Nephron (organoid): ENCODE data around the gene USP32.
"Not testable (repeated sequence)": the region's sequence is repeated elsewhere in the genome, so short reads cannot be mapped to it uniquely, and the experiment has no call there.

Experiments used
- H3K27ac Mint-ChIP-seq, 3 experiments: 2 replicates each; pipeline ENCODE4 v1.8.0; 2020; ENCODE audit warnings: mixed read lengths in 3 of 3, mild to moderate bottlenecking in 2 of 3, moderate library complexity in 1 of 3
- H3K27me3 Mint-ChIP-seq: 2 replicates; pipeline ENCODE4 v1.8.0; 2021; ENCODE audit warnings: low read depth, mild to moderate bottlenecking, moderate library complexity, mixed read lengths
- H3K36me3 Mint-ChIP-seq: 2 replicates; pipeline ENCODE4 v1.8.0; 2020; ENCODE audit warnings: low read depth, mixed read lengths
- H3K4me1 Mint-ChIP-seq: 2 replicates; pipeline ENCODE4 v1.8.0; 2020; ENCODE audit warnings: mixed read lengths
- H3K4me3 Mint-ChIP-seq, 3 experiments: 2 replicates each; pipeline ENCODE4 v1.8.0; 2020; ENCODE audit warnings: mild to moderate bottlenecking in 3 of 3, mixed read lengths in 3 of 3, moderate library complexity in 2 of 3
- H3K9me3 Mint-ChIP-seq: 2 replicates; pipeline ENCODE4 v1.8.0; 2020; ENCODE audit warnings: mixed read lengths
- TF ChIP-seq, protein P1 (sequence below), 3 experiments: fragments of 200-600 bp; sonication (generic); IDR thresholded peaks; one replicate each; pipeline ENCODE4 v1.5.0; 2021; ENCODE audit warnings: antibody characterized with exemption in 3 of 3; ENCODE audit not compliant: unreplicated experiment in 3 of 3

USP32 gene, protein sequence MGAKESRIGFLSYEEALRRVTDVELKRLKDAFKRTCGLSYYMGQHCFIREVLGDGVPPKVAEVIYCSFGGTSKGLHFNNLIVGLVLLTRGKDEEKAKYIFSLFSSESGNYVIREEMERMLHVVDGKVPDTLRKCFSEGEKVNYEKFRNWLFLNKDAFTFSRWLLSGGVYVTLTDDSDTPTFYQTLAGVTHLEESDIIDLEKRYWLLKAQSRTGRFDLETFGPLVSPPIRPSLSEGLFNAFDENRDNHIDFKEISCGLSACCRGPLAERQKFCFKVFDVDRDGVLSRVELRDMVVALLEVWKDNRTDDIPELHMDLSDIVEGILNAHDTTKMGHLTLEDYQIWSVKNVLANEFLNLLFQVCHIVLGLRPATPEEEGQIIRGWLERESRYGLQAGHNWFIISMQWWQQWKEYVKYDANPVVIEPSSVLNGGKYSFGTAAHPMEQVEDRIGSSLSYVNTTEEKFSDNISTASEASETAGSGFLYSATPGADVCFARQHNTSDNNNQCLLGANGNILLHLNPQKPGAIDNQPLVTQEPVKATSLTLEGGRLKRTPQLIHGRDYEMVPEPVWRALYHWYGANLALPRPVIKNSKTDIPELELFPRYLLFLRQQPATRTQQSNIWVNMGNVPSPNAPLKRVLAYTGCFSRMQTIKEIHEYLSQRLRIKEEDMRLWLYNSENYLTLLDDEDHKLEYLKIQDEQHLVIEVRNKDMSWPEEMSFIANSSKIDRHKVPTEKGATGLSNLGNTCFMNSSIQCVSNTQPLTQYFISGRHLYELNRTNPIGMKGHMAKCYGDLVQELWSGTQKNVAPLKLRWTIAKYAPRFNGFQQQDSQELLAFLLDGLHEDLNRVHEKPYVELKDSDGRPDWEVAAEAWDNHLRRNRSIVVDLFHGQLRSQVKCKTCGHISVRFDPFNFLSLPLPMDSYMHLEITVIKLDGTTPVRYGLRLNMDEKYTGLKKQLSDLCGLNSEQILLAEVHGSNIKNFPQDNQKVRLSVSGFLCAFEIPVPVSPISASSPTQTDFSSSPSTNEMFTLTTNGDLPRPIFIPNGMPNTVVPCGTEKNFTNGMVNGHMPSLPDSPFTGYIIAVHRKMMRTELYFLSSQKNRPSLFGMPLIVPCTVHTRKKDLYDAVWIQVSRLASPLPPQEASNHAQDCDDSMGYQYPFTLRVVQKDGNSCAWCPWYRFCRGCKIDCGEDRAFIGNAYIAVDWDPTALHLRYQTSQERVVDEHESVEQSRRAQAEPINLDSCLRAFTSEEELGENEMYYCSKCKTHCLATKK (N-terminal part only)

DNA sequence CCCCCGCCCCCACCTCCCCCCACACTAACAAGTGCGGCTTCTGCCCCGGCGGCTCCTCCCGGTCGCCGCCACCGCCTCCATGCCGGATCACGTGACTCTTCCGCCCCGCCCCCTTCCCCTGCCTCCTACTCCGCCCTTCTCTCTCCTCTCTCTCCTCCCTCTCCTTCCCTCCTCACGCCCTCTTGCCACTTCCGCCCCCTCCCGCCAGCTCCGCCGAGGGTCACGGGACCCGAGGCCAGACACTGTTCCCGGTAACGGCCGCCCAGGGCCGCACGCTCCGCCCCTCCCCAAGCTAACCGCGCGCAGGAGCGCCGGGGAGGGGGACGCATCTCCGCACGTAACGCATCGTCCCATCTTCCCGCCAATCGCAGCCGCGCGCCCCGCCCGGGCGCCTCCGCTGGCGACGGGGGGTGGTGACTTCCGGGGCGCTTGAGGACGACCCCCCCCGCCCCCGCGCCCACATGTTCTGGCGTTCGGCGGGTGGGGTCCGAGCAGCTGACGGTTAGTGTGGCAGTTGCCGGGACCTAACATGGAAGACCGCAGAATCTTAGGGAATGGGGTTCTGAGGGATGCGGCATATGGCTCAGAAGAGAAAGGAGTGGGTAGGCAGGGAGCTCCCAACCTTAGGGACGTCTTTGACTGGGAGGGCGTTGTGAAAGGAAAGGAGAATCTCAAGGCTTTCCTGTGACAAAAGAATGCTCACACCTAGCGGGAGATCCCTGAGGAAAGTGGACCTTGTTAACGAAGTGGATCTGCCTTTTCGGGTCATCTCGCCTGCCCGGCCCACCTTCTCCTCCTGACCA is at the start of gene USP32:
Gene USP32, minus strand, starts transcription at position 92 of the 803 bp plus-strand sequence. CDS start 194 bp downstream, outside the sequence.
- TF ChIP-seq, protein P1, sequence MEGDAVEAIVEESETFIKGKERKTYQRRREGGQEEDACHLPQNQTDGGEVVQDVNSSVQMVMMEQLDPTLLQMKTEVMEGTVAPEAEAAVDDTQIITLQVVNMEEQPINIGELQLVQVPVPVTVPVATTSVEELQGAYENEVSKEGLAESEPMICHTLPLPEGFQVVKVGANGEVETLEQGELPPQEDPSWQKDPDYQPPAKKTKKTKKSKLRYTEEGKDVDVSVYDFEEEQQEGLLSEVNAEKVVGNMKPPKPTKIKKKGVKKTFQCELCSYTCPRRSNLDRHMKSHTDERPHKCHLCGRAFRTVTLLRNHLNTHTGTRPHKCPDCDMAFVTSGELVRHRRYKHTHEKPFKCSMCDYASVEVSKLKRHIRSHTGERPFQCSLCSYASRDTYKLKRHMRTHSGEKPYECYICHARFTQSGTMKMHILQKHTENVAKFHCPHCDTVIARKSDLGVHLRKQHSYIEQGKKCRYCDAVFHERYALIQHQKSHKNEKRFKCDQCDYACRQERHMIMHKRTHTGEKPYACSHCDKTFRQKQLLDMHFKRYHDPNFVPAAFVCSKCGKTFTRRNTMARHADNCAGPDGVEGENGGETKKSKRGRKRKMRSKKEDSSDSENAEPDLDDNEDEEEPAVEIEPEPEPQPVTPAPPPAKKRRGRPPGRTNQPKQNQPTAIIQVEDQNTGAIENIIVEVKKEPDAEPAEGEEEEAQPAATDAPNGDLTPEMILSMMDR (IDR thresholded peaks at IDR 0.05; ENCODE audit: unreplicated experiment in 3 of 3) = peak in 2 of 3 experiments; percentile 14 to 25
- Mint-ChIP-seq H3K9me3 (no peaks in the 10 kb centered on the region), H3K4me1 (peaks cover 40% of the 10 kb centered on the region), H3K36me3 (no peaks in the 10 kb centered on the region), H3K27me3 (peaks cover 3% of the 10 kb centered on the region), H3K27ac (peak within 1 kb of the TSS; percentile 90 to 97 (median 94)), H3K4me3 (peak within 1 kb of the TSS; percentile 96 to 99 (median 97))

DNA sequence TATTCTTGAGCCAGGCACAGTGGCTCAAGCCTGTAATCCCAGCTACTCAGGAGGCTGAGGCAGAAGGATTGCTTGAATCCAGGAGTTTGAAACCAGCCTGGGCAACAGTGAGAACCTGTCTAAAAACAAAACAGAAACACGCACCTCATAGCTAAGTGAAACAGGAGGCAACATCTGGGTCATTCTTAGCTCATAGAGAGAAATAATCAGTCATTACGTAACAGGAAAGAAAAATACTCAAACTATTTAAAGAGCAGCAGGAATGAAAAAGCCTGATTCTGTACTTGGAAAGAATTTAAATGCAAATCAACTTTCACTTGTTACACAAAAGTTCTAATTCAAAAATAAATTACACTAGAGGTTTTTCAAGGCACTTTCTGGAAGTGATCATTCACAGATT is 47.6 kb upstream of the USP32 start:
- peaks cover 3% of the 10 kb centered on the region for H3K27me3 Mint-ChIP-seq
- H3K4me1 Mint-ChIP-seq = peaks cover 23% of the 10 kb centered on the region
- TF ChIP-seq, protein P1 (IDR thresholded peaks at IDR 0.05; ENCODE audit: unreplicated experiment in 3 of 3) = no peak
- H3K9me3 Mint-ChIP-seq = no peaks in the 10 kb centered on the region
- H3K36me3 Mint-ChIP-seq = peaks cover 1% of the 10 kb centered on the region
- H3K4me3 Mint-ChIP-seq = no peak overlapping the region
- H3K27ac Mint-ChIP-seq = no peak overlapping the region

DNA sequence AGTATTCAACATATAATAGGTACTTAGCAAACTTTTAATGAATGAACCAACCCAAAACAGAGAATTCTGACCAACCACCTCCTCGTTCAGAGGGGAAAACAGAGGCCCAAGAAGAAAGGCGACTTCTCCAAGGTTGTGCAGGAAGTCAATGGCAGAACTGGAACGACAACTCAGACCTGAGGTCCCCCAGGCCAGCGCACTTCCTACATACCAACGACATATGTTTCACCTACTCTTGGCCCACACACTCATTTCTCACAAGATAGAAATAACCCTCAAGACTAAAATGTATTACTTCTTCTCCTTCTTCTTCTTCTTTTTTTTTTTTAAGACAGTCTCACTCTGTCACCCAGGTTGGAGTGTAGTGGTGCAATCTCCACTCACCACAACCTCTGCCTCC is 44.7 kb upstream of the USP32 start:
- Mint-ChIP-seq H3K4me1 (peaks cover 8% of the 10 kb centered on the region), H3K4me3 (no peak overlapping the region), H3K36me3 (no peaks in the 10 kb centered on the region), H3K27me3 (peaks cover 3% of the 10 kb centered on the region), H3K9me3 (peaks cover 14% of the 10 kb centered on the region), H3K27ac (no peak overlapping the region)
- TF ChIP-seq, protein P1 (IDR thresholded peaks at IDR 0.05; ENCODE audit: unreplicated experiment in 3 of 3) = no peak

DNA sequence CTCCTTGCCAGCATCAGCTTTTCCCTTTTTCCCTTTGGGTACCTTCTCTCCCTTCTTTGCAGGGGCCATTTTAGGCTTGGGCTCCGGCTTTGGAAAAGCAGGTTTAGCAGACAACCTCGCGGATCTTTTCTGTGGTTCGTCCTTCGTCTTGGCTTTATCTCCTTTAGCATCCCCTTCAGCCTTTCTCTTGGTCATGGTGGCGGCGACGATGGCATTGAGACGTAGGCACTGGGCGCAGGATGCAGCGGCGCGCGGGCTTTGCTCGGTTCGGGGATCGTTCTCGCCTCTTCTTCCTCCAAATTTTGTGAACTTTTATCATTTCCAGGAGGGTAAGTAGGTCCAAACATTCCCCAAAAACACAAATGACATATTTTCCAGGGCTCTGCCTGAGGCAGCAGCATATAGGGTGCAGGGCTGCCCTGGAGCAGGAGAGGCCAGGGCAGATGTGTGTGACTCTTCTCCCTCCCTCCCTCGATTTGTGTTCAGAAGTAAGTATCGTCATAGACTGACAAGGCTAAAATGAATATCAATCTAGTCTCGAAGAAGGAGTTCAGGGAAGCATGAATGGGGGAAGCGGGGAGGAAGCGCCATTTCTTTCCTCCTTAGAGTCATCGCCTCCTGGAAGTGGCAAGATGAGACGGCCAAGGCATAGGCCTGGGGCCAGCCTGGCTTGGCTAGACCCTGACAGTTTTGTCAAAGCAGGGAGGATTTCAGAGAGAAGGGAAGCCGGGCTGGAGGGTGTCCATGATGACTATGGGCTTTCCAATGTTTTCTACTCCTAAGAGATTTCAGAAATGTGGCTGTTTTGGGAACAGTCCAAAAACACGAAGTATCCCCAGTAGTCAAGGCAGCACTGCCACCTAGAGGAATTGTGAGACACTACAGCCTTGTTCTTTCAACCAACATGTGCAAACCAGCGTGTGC is 43.6 kb upstream of the USP32 start:
- H3K4me1 Mint-ChIP-seq = peaks cover 8% of the 10 kb centered on the region

DNA sequence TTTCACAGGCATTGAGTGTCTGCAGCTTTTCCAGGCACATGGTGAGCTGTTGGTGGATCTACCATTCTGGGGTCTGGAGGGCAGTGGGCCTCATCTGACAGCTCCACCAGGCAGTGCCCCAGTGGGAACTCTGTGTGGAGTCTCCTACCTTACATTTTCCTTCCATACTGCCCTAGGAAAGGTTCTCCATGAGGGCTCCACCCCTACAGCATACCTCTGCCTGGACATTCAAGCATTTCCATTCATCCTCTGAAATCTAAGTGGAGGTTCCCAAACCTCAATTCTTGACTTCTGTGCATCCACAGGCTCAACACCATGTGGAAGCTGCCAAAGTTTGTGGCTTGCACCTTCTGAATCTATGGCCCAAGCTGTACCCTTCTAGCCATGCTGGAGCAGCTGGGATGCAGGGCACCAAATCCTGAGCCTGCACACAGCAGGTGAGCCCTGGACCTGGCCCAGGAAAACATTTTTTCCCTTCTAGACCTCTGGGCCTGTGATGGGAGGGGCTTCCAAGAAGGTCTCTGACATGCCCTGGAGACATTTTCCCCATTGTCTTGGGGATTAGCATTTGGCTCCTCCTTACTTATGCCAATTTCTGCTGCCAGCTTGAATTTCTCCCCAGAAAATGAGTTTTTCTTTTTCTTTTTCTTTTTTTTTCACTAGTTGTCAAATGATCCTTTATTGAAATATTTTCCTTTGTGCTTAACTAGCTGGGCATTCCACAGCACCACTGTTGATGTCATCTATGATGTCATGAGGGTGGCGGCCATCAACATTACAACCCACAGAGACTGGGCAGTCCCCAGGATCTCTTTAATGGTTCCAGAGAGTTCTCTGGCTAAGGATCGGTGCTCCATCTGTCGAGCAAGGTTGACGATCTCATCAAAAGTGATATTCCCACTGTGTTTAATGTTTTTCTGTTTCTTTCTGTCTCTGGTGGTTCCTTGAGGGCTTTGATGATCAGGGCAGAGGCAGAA is 41.4 kb upstream of the USP32 start:
- H3K4me3 Mint-ChIP-seq, H3K27me3 Mint-ChIP-seq: not testable (repeated sequence)

More for the DNA sequence above, 43.6 kb upstream of the USP32 start:
- TF ChIP-seq, protein P1 (IDR thresholded peaks at IDR 0.05; ENCODE audit: unreplicated experiment in 3 of 3) = peak; percentile 82 to 90 (median 84)
- Mint-ChIP-seq H3K9me3 (peaks cover 19% of the 10 kb centered on the region), H3K4me3 (no peak overlapping the region), H3K27ac (peak overlapping the region in 1 of 3 experiments; percentile 8), H3K27me3 (peaks cover 3% of the 10 kb centered on the region), H3K36me3 (no peaks in the 10 kb centered on the region)

DNA sequence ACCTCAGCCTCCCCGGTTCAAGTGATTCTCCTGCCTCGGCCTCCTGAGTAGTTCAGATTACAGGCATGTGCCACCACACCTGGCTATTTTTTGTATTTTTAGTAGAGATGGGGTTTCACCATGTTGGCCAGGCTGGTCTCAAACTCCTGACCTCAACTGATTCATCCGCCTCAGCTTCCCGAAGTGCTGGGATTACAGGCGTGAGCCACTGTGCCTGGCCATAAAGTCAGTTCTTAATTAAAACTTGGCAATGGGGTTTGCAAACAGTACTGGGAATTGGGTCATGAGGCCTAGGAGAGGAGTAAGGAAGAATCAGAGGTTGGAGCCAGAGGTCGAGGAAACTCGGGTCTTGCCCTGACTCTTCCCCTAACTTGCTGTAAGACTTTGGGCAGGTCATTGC is 38.6 kb upstream of the USP32 start:
- not testable (repeated sequence) for H3K4me1 Mint-ChIP-seq, H3K27ac Mint-ChIP-seq, H3K4me3 Mint-ChIP-seq, H3K36me3 Mint-ChIP-seq, H3K27me3 Mint-ChIP-seq
- H3K9me3 Mint-ChIP-seq = peaks cover 19% of the 10 kb centered on the region

More for the DNA sequence above, 41.4 kb upstream of the USP32 start:
- H3K9me3 Mint-ChIP-seq = peaks cover 19% of the 10 kb centered on the region
- not testable (repeated sequence) for H3K4me1 Mint-ChIP-seq, H3K27ac Mint-ChIP-seq, H3K36me3 Mint-ChIP-seq

DNA sequence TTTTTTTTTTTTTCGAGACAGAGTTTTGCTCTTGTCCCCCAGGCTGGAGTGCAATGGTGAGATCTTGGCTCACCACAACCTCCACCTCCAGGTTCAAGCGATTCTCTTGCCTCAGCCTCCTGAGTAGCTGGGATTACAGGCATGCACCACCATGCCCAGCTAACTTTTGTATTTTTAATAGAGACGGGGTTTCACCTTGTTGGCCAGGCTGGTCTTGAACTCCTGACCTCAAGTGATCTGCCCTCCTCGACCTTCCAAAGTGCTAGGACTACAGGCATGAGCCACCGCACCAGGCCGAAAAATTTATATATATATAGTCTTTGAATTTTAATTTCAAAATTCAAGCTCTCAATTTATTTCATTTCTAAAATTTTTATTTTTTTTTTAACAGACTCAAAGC is 36.6 kb upstream of the USP32 start:
- not testable (repeated sequence) for H3K4me1 Mint-ChIP-seq, H3K36me3 Mint-ChIP-seq

More for the DNA sequence above, 36.6 kb upstream of the USP32 start:
- H3K27me3 Mint-ChIP-seq, H3K4me3 Mint-ChIP-seq, H3K27ac Mint-ChIP-seq: not testable (repeated sequence)
- peaks cover 12% of the 10 kb centered on the region for H3K9me3 Mint-ChIP-seq
